ENCODE data around the gene ELOVL6.
"Not testable (repeated sequence)": the region's sequence is repeated elsewhere in the genome, so short reads cannot be mapped to it uniquely, and the experiment has no call there.

ELOVL6 gene

GRCh38 chr4:110064934-110065333 lies 133.5 kb downstream of the ELOVL6 start:
- DNase-seq, result no peak

DNA sequence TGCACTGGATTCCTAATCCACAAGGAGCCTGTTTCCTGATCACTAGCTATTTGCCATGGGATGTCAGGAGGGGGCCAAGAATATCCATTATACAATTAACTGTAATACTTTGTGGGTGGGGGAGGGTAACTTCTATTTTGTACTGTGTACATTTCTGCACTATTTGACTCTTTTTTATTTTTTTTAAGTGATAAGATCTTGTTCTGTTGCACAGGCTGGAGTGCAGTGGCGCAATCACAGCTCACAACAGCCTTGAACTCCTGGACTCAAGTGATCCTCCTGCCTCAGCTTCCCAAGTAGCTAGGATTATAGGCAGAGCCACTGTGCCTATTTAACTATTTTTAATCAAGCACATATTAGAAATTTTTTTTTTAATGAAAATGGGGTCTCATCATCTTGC lies 134.1 kb downstream of the ELOVL6 start:
- no peak for DNase-seq

- DNase-seq, result no peak
Observed at GRCh38 chr4:110062166-110062565, 136.2 kb downstream of the ELOVL6 start.

DNA sequence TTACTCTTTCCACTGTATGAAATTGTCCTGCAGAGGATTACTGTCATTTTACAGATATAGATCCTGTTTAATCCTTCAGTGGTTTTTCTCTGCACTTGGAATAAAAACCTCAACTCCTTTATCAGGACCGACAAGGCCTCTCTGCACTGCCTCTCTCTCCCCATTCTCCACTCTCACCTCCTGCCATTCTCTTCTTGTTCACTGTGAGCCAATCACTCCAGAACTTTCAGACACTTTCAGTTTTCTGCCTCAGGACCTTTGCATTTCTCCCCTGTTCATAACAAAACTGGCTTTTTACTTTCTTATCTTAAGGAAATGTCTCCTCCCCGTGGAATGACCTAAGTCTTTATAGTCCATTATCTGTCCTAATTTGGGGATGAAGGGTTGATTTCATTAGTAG lies 137.3 kb downstream of the ELOVL6 start:
- no peak for DNase-seq

- no peak for DNase-seq
Observed at GRCh38 chr4:110059556-110060191, 138.7 kb downstream of the ELOVL6 start.

GRCh38 chr4:110058677-110059076 lies 139.7 kb downstream of the ELOVL6 start:
- DNase-seq, result no peak

GRCh38 chr4:110055158-110055768 lies 143.2 kb downstream of the ELOVL6 start:
- no peak for DNase-seq

- no peak for DNase-seq
Observed at GRCh38 chr4:110049951-110050925, 148.2 kb downstream of the ELOVL6 start.

DNA sequence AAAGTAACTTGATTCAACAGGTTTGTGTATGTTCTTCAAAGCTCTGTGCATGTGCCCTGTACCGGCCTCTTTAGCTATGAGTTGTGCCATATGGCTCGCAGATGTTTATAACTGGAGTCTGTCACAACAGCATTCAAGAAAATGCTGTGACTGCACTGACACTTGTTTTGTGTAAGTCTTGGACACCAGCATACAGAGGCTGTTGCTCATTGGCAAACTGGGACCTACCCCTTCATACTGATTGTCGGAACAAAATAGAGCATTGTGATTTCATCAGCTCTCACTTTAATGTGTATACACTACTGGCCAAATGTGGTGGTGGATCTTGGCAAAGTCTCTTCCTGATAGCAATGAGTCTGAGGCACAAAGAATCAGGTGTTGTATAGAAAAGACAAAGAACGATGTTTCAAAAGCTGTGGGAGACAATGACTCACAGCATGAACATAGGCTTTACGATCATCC lies 151.8 kb downstream of the ELOVL6 start:
- DNase-seq, result no peak

DNA sequence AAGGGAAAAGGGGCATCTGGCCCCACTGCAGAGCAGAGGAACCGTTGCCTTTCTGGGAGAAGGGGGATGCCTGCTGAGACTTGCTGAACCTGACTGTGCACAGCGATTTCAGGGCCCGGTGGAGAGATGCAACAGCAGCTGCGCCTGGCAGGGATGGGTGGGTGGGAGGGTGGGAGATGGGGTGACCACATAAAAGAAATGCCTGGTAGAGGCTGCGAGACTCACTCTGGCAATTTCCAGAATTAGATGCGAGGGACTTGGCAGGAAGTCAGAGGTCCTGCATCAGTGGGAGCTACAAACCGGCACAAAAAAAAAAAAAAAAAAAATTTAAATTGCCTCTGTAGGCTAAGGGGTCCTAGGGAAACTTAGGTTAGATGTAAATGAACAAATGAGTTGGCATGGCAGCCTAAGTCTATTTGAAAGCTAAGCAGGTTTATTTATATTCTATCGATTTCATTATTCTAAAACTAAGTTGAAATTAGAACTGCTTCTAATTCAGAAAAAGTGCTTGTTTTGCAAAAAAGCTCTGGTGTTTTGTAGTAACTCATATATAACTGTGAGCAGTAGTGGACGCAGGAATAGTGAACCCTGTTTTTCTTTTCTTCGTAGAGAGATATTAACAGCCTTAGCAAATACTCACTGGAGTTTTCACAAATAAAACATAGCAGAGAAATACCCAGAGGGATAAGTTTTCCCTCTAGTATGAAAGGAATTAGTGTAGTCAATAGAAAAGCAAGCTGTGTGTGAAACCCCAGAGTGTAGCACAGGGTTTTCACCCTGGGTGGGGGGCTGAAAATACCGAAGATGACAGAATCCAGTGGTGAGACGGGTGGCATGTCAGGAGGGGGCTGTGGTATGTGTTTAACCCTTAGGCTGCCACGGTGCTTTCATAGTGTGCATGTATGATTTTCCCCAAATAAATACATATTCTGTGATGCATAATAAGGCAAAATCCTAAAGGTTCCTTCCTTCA lies 155.6 kb downstream of the ELOVL6 start:
- no peak for DNase-seq

DNA sequence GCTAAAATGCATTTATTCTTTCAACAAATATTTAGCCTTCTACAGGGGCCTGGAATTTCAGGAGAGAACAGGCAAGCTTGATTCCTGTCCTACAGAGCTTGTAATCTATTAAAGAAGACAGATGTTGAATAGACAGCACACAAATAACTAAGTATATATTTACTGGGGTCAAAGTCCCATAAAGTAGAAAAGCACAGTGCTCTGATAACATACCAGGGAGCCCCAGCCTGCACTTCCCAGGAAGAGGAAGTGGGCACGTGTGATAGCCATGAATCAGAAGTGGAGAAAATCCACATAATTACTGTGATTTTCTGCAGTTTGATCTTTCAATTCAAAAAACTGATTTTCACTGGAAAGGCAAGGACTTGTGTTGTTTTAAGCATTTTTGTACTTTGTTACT lies 156.7 kb downstream of the ELOVL6 start:
- DNase-seq, result no peak

- DNase-seq, result not testable (repeated sequence)
Observed at GRCh38 chr4:110039164-110039563, 159.3 kb downstream of the ELOVL6 start.

GRCh38 chr4:110034026-110034393 lies 164.4 kb downstream of the ELOVL6 start:
- DNase-seq, result no peak

GRCh38 chr4:110033355-110034025 lies 164.9 kb downstream of the ELOVL6 start:
- no peak for DNase-seq

DNA sequence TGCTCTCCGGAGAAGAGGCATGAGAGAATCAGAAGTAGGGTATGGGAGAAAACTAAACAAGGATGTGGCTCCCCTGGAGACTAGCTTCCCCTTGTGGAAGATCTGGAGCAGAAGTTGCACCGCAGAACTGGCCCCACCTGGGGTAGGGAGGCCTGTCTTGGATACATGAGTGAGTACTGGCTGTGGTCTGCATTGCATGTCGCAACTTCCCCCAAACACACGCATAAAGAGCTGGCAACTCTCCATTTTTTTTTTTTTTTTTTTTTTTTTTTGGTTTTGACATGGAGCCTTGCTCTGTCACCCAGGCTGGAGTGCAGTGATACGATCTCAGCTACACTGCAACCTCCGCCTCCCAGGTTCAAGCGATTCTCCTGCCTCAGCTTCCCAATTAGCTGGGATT lies 165.8 kb downstream of the ELOVL6 start:
- no peak for DNase-seq

DNA sequence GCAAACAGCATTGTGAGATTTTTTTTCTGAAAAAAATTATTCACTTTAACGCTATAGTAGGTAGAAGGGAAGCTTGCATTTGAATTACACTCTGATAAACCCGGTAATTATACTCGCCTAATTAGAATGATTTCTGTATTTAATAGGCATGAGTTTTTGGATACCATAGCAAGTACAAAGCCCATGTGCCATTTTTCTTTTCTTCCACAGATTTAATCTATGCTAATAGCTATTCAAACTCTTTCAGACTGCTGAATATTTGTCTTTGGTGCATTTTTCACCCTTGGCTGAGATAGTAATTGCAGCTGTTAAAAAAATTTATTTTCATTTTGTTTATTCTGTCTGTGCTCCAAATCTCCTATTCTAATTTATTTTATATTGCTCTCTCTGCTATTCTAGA lies 172.7 kb downstream of the ELOVL6 start:
- DNase-seq, result no peak

- no peak for DNase-seq
Observed at GRCh38 chr4:110025056-110025455, 173.4 kb downstream of the ELOVL6 start.

- DNase-seq, result no peak
Observed at GRCh38 chr4:110022457-110022856, 176.0 kb downstream of the ELOVL6 start.

DNA sequence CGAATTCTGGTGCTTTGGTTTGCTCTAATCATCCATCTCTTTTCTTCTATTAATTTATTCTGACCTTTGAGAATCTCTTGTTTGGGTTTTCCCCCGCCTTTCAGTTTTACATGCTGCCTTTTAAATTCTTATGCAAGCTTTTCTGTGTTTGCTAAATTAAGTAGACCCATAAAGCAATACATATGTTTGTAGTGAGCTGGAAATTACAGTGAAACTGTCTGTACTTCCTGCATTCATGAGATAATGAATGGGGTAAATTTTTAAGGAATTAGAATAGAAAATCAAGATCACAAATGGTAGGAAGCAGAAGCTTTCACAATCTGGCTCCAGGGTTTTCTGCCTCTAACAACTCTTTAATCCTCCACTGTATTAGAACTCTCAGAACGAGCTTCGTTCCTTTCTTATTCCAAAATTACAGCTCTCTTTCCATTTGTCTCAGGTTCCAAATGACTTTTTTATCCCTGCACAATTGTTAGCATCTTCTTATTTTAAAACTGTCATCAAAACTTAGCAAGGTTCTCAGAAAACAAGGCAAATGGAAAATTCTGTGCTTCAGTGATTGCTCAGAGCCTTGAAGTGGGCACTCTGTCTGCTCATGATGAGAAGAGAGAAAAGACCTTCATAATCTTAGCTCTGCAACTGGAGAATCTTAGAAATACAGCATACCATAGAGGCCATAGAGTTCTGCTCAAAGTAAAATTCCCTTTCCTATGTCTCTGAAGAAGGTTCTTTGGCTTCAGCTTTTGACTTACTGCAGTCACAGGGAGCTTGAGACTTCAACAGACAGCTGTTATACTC lies 177.6 kb downstream of the ELOVL6 start:
- no peak for DNase-seq

DNA sequence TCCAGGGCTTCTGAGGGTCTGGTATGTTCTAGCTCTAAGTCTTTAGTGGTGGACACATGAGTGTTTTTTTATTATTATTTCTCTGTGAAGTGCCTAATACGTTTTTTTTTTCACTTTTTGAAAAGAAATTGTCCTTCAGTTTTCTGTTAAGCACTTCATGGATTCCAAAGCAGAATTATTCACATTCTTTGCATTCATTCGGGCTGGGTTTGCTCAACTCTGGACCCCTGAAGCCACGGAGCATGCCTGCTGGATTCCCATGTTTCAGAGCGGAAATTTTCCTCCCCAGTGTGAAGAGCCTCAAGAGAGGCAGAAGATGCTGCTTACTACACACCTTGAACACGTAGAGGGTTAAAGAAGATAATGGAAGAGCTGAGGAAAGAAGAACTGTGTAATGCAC lies 178.3 kb downstream of the ELOVL6 start:
- DNase-seq, result no peak

- no peak for DNase-seq
Observed at GRCh38 chr4:110019153-110019552, 179.3 kb downstream of the ELOVL6 start.

Measured in NCI-H187 treated with DMSO at 0.1 percent for 48 hours (cell line).